HT-29 (cell line): ENCODE data around the gene ADNP. TPM values are rescaled to one million over a fixed set of nuclear protein-coding genes. Genes with fewer than 3 reads are reported as not detected.

ENCODE experiments used
- DNase-seq: peaks from one replicate; pipeline ENCODE4 v3.0.0-alpha.2; 2015; ENCODE audit warnings: low spot score
- small RNA-seq: library from RNA; depleted of rRNA; stranded (forward); fragments of <200 nt; gene quantifications from one replicate; pipeline ENCODE3, GENCODE V24; 2014
- total RNA-seq: library from RNA; depleted of rRNA; stranded (reverse); fragments of >200 nt; shearing (Covaris generic); gene quantifications from 2 replicates; pipeline ENCODE4 v1.2.3, GENCODE V29; 2014; rRNA removed

The ADNP gene
- total RNA-seq, 1 experiment from 2014 or later = 37.2 TPM

DNA sequence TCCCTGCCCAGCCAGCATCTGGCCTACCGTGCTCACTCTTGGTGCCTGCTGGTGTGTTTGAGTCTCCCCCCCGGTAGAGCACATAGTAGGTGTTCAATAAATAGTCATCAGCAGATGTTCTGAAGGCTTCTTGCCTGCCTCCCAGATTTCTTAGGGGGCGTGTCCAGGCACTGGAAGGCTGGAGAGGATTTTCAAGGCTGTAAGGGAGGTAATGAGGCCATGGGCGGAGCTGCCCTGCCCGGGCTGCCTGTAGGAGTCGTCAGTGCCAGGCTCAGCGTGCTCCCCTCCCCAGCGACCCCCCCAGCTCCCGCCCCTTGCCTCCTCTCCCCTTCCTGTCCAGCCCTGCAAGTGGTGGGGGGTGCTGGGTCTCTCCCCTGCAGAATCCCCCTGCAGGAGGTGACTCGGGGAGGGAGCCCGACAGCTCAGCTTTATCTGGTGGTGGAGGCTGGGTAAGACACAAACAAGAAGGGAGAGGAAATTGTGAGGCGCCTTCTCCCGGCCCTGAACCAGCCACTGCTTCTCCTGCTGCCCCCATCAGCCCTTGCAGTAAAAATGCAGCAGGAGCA lies 80.4 kb downstream of the ADNP start:
- DNase-seq = peak; percentile 42

DNA sequence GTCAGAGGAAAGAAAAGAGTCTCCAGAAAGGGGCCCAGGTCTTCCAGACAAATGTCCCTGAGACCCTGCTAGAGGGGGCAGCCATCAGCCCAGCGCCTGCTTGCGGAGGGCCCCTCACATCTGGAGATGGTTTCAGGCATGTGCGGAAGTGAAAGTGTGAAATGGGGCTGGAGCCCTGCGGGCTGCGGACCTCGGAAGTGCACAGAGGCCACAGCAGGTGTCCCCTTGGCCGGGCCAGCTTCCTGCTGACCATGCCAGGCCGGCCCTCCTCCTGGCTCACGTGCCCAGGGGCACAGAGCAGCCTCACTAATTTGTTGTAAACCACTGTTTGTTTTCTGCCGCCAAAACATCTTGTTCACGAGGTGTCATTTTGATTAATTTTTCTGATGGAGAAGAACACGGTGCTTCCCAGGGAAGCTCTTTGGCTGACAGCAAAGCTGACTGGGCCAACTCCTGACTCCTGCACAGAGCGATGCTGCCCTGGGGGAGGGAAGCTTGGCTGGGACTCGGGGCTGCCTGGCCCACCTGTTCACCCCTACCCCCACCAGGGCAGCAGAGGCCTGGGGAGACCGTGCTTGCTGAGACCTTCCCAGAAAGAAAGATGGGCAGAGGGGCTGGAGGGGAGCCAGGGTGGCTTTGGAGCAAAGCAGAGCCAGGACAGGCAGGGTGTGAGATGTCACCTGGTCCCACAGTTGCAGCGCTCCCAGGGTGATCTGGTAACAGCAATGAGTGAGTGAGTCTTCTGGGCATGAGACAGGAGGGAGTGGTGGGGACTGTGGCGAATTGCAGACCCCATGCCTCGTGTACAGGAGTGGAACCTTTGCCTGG lies 82.2 kb downstream of the ADNP start:
- DNase-seq = no peak

DNA sequence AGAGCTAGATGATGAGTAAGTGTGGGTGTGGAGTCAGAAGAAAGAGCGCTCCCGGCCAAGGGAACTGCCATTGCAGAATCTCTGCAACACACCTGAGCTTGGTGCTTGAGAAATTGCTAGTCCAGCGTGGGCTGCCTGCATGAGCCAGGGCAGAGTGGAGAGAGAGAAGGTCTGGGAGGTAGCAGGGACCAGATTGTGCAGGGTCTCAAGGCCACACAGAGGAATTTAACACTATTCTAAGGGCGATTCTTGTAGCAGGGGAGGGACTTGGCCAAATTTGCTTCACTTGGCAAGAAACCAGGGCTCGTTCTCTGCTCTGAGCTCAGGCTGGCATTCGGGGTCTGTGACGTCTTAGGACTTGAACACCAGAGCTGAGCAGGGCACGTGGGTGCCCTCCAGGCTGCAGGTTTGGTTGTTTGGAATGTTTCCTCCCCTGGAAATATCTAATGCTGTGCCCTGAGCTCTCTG lies 82.9 kb downstream of the ADNP start:
- DNase-seq = no peak

DNA sequence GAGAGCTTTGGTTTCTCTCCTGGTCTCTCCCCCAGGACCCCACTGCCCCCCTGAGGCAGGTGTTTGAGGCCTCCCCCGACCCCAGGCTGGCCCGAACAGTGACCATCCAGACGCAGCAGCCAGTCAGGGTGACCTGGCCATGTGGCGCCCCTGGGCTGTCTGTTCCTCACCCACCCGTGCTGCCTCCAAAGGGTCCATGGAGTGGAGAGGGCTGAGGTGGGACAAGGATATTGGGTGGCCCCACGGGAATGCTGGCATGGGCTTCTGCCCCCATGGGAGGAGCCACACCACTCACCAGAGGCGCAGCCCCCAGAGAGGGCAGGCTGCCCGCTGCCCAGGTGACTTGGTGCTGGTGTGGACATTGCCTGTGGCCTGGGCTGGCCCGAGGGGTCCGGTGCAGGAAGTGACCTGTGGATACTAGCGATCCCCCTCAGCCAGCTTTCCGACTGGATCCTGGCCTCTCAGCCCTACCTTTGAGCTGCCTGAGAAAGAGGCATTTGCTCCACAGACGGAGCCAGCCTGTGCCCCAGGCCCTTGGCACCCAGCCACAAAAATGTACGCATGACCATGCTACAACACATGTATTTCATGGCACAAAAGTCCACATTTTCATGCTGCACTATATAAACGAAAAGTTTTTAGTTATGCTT lies 85.5 kb downstream of the ADNP start:
- DNase-seq = no peak

DNA sequence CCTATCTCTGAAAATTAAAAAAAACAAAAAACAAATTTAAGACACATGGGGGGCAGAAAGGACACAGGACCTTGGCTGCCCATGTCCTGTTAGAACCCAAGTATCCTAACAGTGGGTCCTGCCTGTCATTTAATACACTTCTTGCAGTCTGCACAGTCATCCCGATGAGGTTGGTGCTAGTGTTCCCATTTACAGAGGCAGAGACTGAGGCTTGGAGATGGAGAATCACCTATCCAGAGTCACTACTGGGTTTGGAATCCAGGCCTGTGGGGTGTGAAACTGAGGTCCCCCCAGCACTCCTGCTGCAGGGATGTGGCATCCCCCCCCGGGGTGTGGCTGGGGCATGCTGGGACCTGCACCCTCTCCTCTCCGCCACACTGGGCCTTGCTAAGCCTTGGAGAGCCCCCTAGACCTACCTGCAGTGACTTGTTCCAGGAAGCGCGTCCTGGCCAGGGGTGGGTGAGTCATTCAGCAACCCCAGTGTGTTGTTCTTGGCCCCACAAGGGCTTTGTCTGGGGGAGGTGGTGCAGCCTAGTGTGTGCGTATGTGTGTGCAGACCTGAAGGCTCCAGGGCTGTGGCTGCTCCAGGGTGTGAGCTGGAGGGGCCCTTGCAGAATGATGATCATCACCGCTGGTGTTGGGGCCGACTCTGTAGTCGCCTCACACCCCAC lies 86.7 kb downstream of the ADNP start:
- DNase-seq = no peak

DNA sequence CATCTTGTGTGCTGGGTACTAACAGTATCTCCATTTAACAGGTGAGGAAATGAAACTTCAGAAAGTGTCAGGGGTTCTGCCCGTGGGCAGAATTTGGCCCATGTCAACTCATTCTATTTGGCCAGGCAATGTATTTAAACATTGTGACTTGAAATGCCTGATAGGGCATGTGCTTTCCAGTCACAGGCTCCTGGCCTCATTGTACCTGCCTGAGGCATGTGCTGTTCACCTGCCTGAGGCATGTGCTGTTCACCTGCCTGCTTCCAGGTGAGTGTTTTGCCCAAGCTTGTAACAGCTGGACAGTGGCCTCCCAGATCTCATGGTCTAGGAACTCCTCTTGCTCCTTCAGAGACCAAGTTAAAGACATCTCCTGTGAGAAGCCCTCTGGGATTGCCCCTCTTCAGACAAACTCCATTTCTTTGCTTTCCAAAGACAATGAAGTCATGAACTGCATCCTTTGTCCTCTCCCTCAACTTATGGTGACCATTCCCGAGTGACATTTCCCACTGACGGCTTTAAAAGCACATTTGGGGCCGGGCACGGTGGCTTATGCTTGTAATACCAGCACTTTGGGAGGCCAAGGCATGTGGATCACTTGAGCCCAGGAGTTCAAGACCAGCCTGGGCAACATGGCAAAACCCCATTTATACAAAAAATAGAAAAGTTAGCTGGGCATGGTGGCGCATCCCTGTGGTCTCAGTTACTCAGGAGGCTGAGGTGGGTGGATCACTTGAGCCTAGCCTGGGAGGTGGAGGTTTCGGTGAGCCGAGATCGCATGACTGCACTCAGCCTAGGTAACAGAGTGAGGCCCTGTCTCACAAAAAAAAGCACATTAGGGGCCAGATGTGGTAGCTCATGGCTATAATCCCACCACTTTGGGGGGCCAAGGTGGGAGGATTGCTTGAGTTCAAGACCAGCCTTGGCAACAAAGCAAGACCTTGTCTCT lies 87.6 kb downstream of the ADNP start:
- no peak for DNase-seq

DNA sequence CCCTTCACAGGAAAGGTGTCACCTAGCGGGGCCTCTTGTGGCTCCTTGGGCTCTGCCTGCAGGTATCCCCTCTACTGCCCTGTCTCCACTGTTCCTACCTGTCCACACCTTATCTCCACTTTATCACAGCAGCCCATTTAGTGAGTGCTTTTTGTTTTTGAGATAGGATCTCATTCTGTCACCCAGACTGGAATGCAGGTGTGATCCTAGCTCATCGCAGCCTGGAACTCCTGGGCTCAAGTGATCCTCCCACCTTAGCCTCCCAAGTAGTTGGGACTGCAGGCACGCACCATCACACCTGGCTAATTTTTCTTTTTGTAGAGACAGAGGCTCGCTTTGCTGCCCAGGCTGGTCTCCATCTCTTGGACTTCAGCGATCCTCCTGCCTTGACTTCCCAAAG lies 88.4 kb downstream of the ADNP start:
- DNase-seq = no peak

Small RNA genes lying within 50 kb of the gene (small RNA-seq; reads per million reads assigned to genes)
- not detected for gene TMSB4XP6

Other genes starting within 250 kb of the ADNP start
- 0.31 and 0.39 TPM in 2 replicates for gene RIPOR3, start 239.9 kb downstream of the ADNP start, total RNA-seq
- gene PARD6B, start 199.9 kb downstream of the ADNP start, total RNA-seq = 23.7 and 29.9 TPM in 2 replicates
- 4.4 and 14.8 TPM in 2 replicates for gene BCAS4, start 136.4 kb downstream of the ADNP start, total RNA-seq
- gene DPM1, start 27.1 kb upstream of the ADNP start, total RNA-seq = 69.7 and 76.9 TPM in 2 replicates
- 14.9 and 16.3 TPM in 2 replicates for gene MOCS3, start 27.4 kb upstream of the ADNP start, total RNA-seq
- gene KCNG1, start 91.7 kb upstream of the ADNP start, total RNA-seq = not detected in 2 replicates